MM.1S (cell line): Measurements from ENCODE around the gene ARL15.

Experiments used
- DNase-seq: peaks from one replicate; pipeline ENCODE4 v3.0.0-alpha.2; 2015
- H2AFZ ChIP-seq: fragments of 300-600 bp; sonication (generic); 2 replicates; pipeline ENCODE4 v1.6.0; 2016; ENCODE audit warnings: antibody characterized with exemption, low read length
- H3F3A ChIP-seq: fragments of 300-600 bp; sonication (generic); 2 replicates; pipeline ENCODE4 v1.6.1; 2016; ENCODE audit warnings: mild to moderate bottlenecking, antibody characterized with exemption, low read length, moderate library complexity, mixed read lengths; ENCODE audit not compliant: insufficient read depth
- H3K27ac ChIP-seq: fragments of 300-600 bp; sonication (generic); 2 replicates; pipeline ENCODE4 v1.5.1; 2016; ENCODE audit warnings: mild to moderate bottlenecking, low read length
- H3K27me3 ChIP-seq: fragments of 300-600 bp; sonication (generic); replicated peaks from 2 replicates; pipeline ENCODE4 v1.6.0; 2016; ENCODE audit warnings: low read length; ENCODE audit not compliant: insufficient read depth
- H3K36me3 ChIP-seq: fragments of 300-600 bp; sonication (generic); replicated peaks from 2 replicates; pipeline ENCODE4 v1.6.1; 2016; ENCODE audit warnings: mild to moderate bottlenecking, low read length, mixed read lengths; ENCODE audit not compliant: insufficient read depth
- H3K4me1 ChIP-seq: fragments of 300-600 bp; sonication (generic); 2 replicates; pipeline ENCODE4 v1.6.1; 2016; ENCODE audit warnings: low read length, mixed read lengths
- H3K4me2 ChIP-seq: fragments of 300-600 bp; sonication (generic); 2 replicates; pipeline ENCODE4 v1.6.0; 2016; ENCODE audit warnings: low read depth, low read length
- H3K4me3 ChIP-seq: fragments of 300-600 bp; sonication (generic); 2 replicates; pipeline ENCODE4 v1.5.1; 2016; ENCODE audit warnings: low read length, mixed read lengths
- H3K79me2 ChIP-seq: fragments of 300-600 bp; sonication (generic); 2 replicates; pipeline ENCODE4 v1.6.1; 2016; ENCODE audit warnings: mixed run types, low read length, mixed read lengths
- H3K9ac ChIP-seq: fragments of 300-600 bp; sonication (generic); 2 replicates; pipeline ENCODE4 v1.6.1; 2016; ENCODE audit warnings: low read length, mixed read lengths
- H3K9me2 ChIP-seq: fragments of 300-600 bp; sonication (generic); replicated peaks from 2 replicates; pipeline ENCODE4 v1.6.1; 2016; ENCODE audit warnings: mild to moderate bottlenecking, low read length, mixed read lengths; ENCODE audit not compliant: insufficient read depth
- H3K9me3 ChIP-seq: fragments of 300-600 bp; sonication (generic); replicated peaks from 2 replicates; pipeline ENCODE4 v1.6.1; 2016; ENCODE audit warnings: mild to moderate bottlenecking, low read length, mixed read lengths; ENCODE audit not compliant: insufficient read depth
- H4K20me1 ChIP-seq: fragments of 300-600 bp; sonication (generic); 2 replicates; pipeline ENCODE4 v1.6.1; 2016; ENCODE audit warnings: mild to moderate bottlenecking, low read length, moderate library complexity, mixed read lengths; ENCODE audit not compliant: insufficient read depth
- CTCF ChIP-seq: fragments of 300-600 bp; sonication (generic); IDR thresholded peaks from 2 replicates; pipeline ENCODE4 v1.5.1; 2016; ENCODE audit warnings: antibody characterized with exemption, low read length, mixed read lengths
- EZH2 ChIP-seq: fragments of 300-600 bp; sonication (generic); optimal IDR thresholded peaks from 2 replicates; pipeline ENCODE3; 2017; ENCODE audit warnings: low read depth, mild to moderate bottlenecking, antibody characterized with exemption, low read length, mixed read lengths
- EZH2phosphoT487 ChIP-seq: fragments of 300-600 bp; sonication (generic); IDR thresholded peaks from 2 replicates; pipeline ENCODE4 v1.6.1; 2018; ENCODE audit warnings: antibody characterized with exemption, low read length

ARL15 gene

GRCh38 chr5:53956196-53956595, 354.2 kb downstream of the ARL15 start:
- Histone ChIP-seq H3K4me3 (no peak overlapping the region), H3K4me1 (no peaks in the 10 kb centered on the region), H3F3A (no peaks in the 10 kb centered on the region), H3K4me2 (no peak overlapping the region), H2AFZ (no peak overlapping the region), H3K36me3 (no peaks in the 10 kb centered on the region), H4K20me1 (no peaks in the 10 kb centered on the region), H3K27me3 (no peaks in the 10 kb centered on the region), H3K9ac (no peak overlapping the region), H3K27ac (no peak overlapping the region), H3K9me2 (no peaks in the 10 kb centered on the region), H3K9me3 (no peaks in the 10 kb centered on the region), H3K79me2 (no peaks in the 10 kb centered on the region)
- TF ChIP-seq CTCF (no peak), EZH2phosphoT487 (no peak), EZH2 (no peak)
- no peak for DNase-seq

- H3F3A ChIP-seq = no peaks in the 10 kb centered on the region
- H4K20me1 ChIP-seq = no peaks in the 10 kb centered on the region
- TF ChIP-seq CTCF = no peak
- no peak for TF ChIP-seq EZH2phosphoT487
- TF ChIP-seq EZH2 = no peak
- H3K4me3 ChIP-seq = no peak overlapping the region
- H3K4me1 ChIP-seq = no peaks in the 10 kb centered on the region
- H3K9me3 ChIP-seq = no peaks in the 10 kb centered on the region
- H3K27me3 ChIP-seq = no peaks in the 10 kb centered on the region
- no peak overlapping the region for H3K9ac ChIP-seq
- H2AFZ ChIP-seq = no peak overlapping the region
- H3K4me2 ChIP-seq = no peak overlapping the region
- H3K27ac ChIP-seq = no peak overlapping the region
- no peak for DNase-seq
- no peaks in the 10 kb centered on the region for H3K9me2 ChIP-seq
- H3K79me2 ChIP-seq = no peaks in the 10 kb centered on the region
- H3K36me3 ChIP-seq = no peaks in the 10 kb centered on the region
Measured at GRCh38 chr5:53950621-53951020, 359.8 kb downstream of the ARL15 start.

GRCh38 chr5:53948598-53948997, 361.8 kb downstream of the ARL15 start:
- H3K9me2 ChIP-seq = no peaks in the 10 kb centered on the region
- no peak for TF ChIP-seq EZH2
- no peak for TF ChIP-seq EZH2phosphoT487
- TF ChIP-seq CTCF = no peak
- H2AFZ ChIP-seq = no peak overlapping the region
- H3K36me3 ChIP-seq = no peaks in the 10 kb centered on the region
- H3K9me3 ChIP-seq = no peaks in the 10 kb centered on the region
- no peak overlapping the region for H3K4me3 ChIP-seq
- no peaks in the 10 kb centered on the region for H3K79me2 ChIP-seq
- H3K4me2 ChIP-seq = no peak overlapping the region
- no peaks in the 10 kb centered on the region for H4K20me1 ChIP-seq
- DNase-seq = no peak
- H3K27me3 ChIP-seq = no peaks in the 10 kb centered on the region
- no peak overlapping the region for H3K27ac ChIP-seq
- H3K9ac ChIP-seq = no peak overlapping the region
- no peaks in the 10 kb centered on the region for H3K4me1 ChIP-seq
- no peaks in the 10 kb centered on the region for H3F3A ChIP-seq
